Ascending aorta (tissue), 2 donors: Measurements from ENCODE around the gene GFER. TPM values are rescaled to one million over a fixed set of nuclear protein-coding genes. Genes with fewer than 3 reads are reported as not detected.

Experiments
- DNase-seq, 2 donors: peaks; one replicate each; pipeline ENCODE4 v3.0.0-alpha.2; 2019; ENCODE audit warnings: low spot score in 2 of 2
- H3K27ac ChIP-seq, 2 donors: fragments of 200-600 bp; sonication (generic); one replicate each; pipeline ENCODE4 v1.5.1; 2016 to 2017; ENCODE audit warnings: mild to moderate bottlenecking in 1 of 2
- H3K27me3 ChIP-seq: fragments of 200-600 bp; sonication (generic); one replicate; pipeline ENCODE4 v1.5.1; 2017
- H3K36me3 ChIP-seq, 2 donors: fragments of 200-600 bp; sonication (generic); one replicate each; pipeline ENCODE4 v1.5.1; 2016
- H3K4me1 ChIP-seq, 2 donors: fragments of 200-600 bp; sonication (generic); one replicate each; pipeline ENCODE4 v1.5.1; 2016 to 2017; ENCODE audit warnings: mild to moderate bottlenecking in 1 of 2
- H3K4me3 ChIP-seq, 2 donors: fragments of 200-600 bp; sonication (generic); one replicate each; pipeline ENCODE4 v1.5.1; 2016 to 2017; ENCODE audit warnings: mild to moderate bottlenecking in 1 of 2
- H3K9me3 ChIP-seq, 2 donors: fragments of 200-600 bp; sonication (generic); one replicate each; pipeline ENCODE4 v1.5.1; 2016
- intact Hi-C: fragments of 100-400 bp; cut with DNase I; formaldehyde crosslinking; loops from one replicate; pipeline ENCODE4 v1.15.1; 2023
- total RNA-seq: library from RNA; depleted of rRNA; stranded (reverse); fragments of >200 nt; gene quantifications from one replicate; pipeline ENCODE4 v1.1.0, GENCODE V29; 2016
- TF ChIP-seq, protein P1 (sequence below), 3 experiments: fragments of 200-600 bp in 2 of 3; fragments of 450-650 bp in 1 of 3; sonication (generic) in 2 of 3; IDR thresholded peaks; one replicate each; pipeline ENCODE4 v1.5.1; 2016 to 2019; ENCODE audit warnings: antibody characterized with exemption in 3 of 3, mild to moderate bottlenecking in 1 of 3, moderate library complexity in 1 of 3

Gene GFER
- total RNA-seq, 1 donor from 2014 or later: 2.7 TPM

DNA sequence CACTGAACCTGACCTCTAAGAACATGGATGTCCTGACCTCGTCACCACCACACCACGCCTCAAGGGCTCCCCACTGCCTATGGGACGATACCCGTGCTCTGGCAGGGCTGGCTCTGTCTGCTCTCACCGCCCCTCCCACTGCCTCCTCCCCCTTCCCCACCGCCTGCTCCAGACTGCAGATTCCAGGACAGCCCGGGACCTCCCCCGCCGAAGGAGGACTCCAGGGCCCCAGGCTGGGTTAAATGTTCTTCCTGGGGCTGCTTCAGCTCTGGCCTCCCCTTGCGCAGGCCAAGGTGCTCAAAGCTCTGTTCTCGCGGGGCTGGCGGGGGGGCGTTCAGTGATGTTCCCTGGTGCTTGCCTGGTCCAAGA is 38.7 kb downstream of the GFER start:
- Histone ChIP-seq H3K27ac (no peak overlapping the region), H3K27me3 (no peaks in the 10 kb centered on the region), H3K4me3 (peak overlapping the region; percentile 35 to 58), H3K9me3 (no peaks in the 10 kb centered on the region), H3K36me3 (no peaks in the 10 kb centered on the region), H3K4me1 (peaks cover 17 to 26% of the 10 kb centered on the region in 2 donors)
- TF ChIP-seq, protein P1, sequence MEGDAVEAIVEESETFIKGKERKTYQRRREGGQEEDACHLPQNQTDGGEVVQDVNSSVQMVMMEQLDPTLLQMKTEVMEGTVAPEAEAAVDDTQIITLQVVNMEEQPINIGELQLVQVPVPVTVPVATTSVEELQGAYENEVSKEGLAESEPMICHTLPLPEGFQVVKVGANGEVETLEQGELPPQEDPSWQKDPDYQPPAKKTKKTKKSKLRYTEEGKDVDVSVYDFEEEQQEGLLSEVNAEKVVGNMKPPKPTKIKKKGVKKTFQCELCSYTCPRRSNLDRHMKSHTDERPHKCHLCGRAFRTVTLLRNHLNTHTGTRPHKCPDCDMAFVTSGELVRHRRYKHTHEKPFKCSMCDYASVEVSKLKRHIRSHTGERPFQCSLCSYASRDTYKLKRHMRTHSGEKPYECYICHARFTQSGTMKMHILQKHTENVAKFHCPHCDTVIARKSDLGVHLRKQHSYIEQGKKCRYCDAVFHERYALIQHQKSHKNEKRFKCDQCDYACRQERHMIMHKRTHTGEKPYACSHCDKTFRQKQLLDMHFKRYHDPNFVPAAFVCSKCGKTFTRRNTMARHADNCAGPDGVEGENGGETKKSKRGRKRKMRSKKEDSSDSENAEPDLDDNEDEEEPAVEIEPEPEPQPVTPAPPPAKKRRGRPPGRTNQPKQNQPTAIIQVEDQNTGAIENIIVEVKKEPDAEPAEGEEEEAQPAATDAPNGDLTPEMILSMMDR (IDR thresholded peaks at IDR 0.05): no peak
- intact Hi-C loops: loop anchor here (1.0 to 10.0 kb wide), 3 partner anchors 25 to 232 kb away; partner anchors contain the start of genes ECI1, NTHL1 and TSC2
- no peak for DNase-seq

DNA sequence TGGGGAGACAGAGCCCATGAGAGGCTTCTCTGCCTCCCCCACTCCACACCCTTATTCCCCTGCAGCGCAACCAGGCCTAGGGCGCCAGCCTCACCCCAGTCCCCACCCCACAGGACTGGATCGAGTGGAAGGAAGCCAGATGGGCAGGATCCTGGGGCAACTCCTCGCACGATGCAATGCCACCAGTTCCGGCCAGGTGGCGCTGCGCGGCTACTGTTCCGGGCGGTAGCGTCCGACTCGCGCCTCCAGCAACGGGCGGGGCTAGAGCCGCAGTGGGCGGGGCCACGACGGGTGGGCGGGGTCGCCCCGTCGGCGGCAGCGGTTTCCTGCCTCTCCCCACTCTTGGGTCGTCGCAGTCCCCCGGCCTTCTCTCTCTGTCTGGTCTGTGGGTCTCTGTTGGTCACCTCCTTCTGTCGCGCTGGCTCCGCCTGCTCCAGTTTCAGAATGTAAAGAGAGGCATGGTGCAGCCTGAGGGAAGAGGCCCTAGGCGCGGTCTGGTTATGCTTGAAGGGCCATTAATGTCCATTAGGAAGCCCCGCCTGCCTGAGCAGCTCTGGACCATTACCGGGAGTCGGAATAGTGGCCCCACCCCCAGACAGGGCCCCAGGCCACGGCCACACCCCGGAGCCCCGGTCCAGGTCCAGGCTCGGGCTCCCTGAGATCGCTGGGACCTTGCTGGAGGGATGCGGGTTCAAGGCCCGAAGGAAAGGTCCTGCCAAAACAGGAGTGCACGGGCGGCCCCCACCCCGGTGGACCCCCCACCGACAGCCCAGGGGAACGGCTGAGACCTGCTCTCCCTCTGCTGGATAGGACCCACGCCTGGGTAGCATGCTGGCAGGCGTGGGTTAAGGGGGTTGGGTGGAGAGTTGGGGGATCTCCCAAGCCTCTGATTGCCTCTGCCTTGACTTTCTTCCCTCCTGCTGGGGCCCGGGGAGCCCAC is 39.4 kb downstream of the GFER start:
- intact Hi-C loops: loop anchor here (1.0 to 10.0 kb wide), 3 partner anchors 24 to 231 kb away; partner anchors contain the start of genes ECI1, NTHL1 and TSC2
- H3K4me3 ChIP-seq: peak overlapping the region; percentile 35 to 58
- H3K4me1 ChIP-seq: peaks cover 17 to 31% of the 10 kb centered on the region in 2 donors
- TF ChIP-seq, protein P1 (IDR thresholded peaks at IDR 0.05): peak; percentile 98 to 99 (median 98)
- no peaks in the 10 kb centered on the region for H3K27me3 ChIP-seq
- H3K9me3 ChIP-seq: no peaks in the 10 kb centered on the region
- peak; percentile 75 to 96 for DNase-seq
- H3K27ac ChIP-seq: peak overlapping the region; percentile 66 to 73
- H3K36me3 ChIP-seq: no peaks in the 10 kb centered on the region

DNA sequence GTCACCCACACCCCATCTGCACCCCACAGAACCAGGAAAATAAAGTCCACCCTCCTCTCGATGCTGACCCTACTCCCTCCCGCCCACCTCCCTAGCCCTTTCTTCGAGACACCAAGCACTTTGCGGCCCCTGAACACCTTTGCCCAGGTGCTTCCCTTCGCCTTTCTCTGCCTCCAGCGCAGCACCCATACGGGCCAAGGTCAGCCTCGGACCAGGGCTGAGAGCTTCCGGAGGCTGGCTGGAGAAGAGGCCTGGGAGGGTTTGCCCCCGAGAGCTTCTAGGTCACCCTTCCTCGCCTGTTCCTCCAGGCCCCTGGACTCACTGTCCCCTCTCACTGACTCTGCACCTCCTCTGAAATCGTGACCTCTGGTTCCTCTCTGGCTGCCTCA is 40.0 kb downstream of the GFER start:
- Histone ChIP-seq H3K4me1 (peaks cover 17 to 31% of the 10 kb centered on the region in 2 donors), H3K27me3 (no peaks in the 10 kb centered on the region), H3K9me3 (no peaks in the 10 kb centered on the region), H3K27ac (peak overlapping the region in 1 of 2 donors; percentile 73), H3K36me3 (no peaks in the 10 kb centered on the region), H3K4me3 (no peak overlapping the region)
- no peak for DNase-seq
- intact Hi-C loops: loop anchor here (10.0 kb wide), 1 partner anchor 231 kb away; the partner anchor contains the start of gene ECI1
- TF ChIP-seq, protein P1 (IDR thresholded peaks at IDR 0.05): no peak

DNA sequence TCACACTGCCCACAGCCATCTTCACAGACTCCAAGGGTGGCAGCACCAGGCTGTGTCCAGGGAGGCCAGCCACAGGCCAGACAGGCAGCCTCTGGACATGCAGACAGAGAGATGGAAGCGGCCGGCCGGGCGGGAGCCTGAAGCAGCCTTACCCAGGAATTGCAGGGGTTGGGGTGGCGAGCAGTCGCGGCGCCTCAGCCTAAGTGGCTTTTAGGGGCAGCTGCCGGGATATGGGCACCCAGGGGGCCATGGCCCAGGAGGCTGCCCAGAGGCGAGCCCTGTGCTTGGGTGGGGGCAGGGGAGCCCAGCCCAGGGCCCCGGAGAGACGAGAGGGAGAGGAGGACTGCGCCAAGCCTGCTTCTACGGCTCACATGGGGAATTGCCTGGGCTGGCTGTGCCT is 41.3 kb downstream of the GFER start:
- Histone ChIP-seq H3K36me3 (no peaks in the 10 kb centered on the region), H3K27ac (no peak overlapping the region), H3K27me3 (no peaks in the 10 kb centered on the region), H3K4me3 (no peak overlapping the region), H3K9me3 (no peaks in the 10 kb centered on the region), H3K4me1 (peaks cover 17 to 31% of the 10 kb centered on the region in 2 donors)
- intact Hi-C loops: loop anchor here (10.0 kb wide), 1 partner anchor 230 kb away; the partner anchor contains the start of gene ECI1
- DNase-seq: no peak
- TF ChIP-seq, protein P1 (IDR thresholded peaks at IDR 0.05): no peak

DNA sequence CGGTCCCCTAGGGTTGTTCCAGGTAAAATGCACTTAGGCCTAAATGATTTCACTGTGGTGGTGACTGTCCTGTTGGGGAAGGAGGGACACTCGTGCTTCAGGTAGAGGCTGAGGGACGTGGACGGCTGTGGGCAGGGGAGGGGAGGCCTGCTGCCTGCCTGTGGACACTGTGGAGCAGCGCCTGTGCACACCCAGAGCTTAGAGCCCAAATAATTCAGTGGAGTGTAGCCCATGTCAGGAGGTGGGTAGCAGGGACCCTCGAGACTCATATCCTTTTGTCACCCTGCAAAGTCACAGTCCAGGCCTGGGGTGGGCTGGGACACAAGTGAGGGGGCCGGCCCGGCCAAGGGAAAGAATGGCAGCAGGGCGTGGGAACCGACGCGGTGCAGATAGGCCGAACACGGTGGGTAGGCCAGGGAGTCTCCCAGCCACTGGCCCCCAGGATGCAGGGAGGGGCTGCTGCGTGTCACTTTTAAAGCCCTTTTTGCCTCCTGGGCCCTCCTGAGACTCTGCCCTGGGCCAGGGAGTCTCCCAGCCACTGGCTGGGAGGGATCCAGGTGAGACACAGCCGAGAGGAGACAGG is 42.0 kb downstream of the GFER start:
- DNase-seq: no peak
- TF ChIP-seq, protein P1 (IDR thresholded peaks at IDR 0.05): no peak
- H3K4me1 ChIP-seq: peaks cover 17 to 28% of the 10 kb centered on the region in 2 donors
- H3K27me3 ChIP-seq: no peaks in the 10 kb centered on the region
- no peaks in the 10 kb centered on the region for H3K9me3 ChIP-seq
- H3K36me3 ChIP-seq: no peaks in the 10 kb centered on the region
- peak overlapping the region; percentile 64 to 90 for H3K4me3 ChIP-seq
- H3K27ac ChIP-seq: peak overlapping the region; percentile 76 to 79
- intact Hi-C loops: loop anchor here (1.0 to 10.0 kb wide), 2 partner anchors 9 to 229 kb away; partner anchors contain the start of gene ECI1
